SK-N-SH treated with all-trans-retinoic acid at 6 μM for 48 hours (cell line): Measurements from ENCODE around the gene TRIP4.

Source experiments
- ATAC-seq: fragments of 200-7000 bp; cut with Tn5 transposase; 3 replicates; pipeline ENCODE4 v1.9.1; 2020; ENCODE audit warnings: mild to moderate bottlenecking, moderate library complexity
- ARNTL ChIP-seq: fragments of 450-650 bp; formaldehyde crosslinking; IDR thresholded peaks from 2 replicates; pipeline ENCODE4 v1.5.0; 2020; ENCODE audit warnings: low read depth, mild to moderate bottlenecking, moderate library complexity, borderline replicate concordance
- BACH2 ChIP-seq: fragments of 250-450 bp; sonication (Bioruptor Pico); IDR thresholded peaks from 2 replicates; pipeline ENCODE4 v1.9.0; 2021; ENCODE audit warnings: mild to moderate bottlenecking, borderline replicate concordance
- CREB5 ChIP-seq: fragments of 250-450 bp; sonication (Bioruptor Pico); IDR thresholded peaks from 2 replicates; pipeline ENCODE4 v1.5.1; 2020; ENCODE audit warnings: low read depth, mild to moderate bottlenecking, moderate library complexity
- CSDC2 ChIP-seq: fragments of 250-450 bp; sonication (Bioruptor Pico); IDR thresholded peaks from 2 replicates; pipeline ENCODE4 v1.5.0; 2020; ENCODE audit warnings: mild to moderate bottlenecking, moderate library complexity
- ESRRG ChIP-seq: fragments of 250-450 bp; sonication (Bioruptor Pico); IDR thresholded peaks from 2 replicates; pipeline ENCODE4 v1.6.1; 2021; ENCODE audit warnings: mild to moderate bottlenecking
- GLIS3 ChIP-seq: fragments of 250-450 bp; sonication (Bioruptor Pico); IDR thresholded peaks from 2 replicates; pipeline ENCODE4 v1.5.0; 2020; ENCODE audit warnings: mild to moderate bottlenecking, moderate library complexity
- ISL1 ChIP-seq: fragments of 250-450 bp; sonication (Bioruptor Pico); IDR thresholded peaks from 2 replicates; pipeline ENCODE4 v2.1.2; 2022; ENCODE audit warnings: mild to moderate bottlenecking, moderate library complexity
- OSR1 ChIP-seq: fragments of 250-450 bp; sonication (Bioruptor Pico); IDR thresholded peaks from 2 replicates; pipeline ENCODE4 v1.8.0; 2022; ENCODE audit warnings: moderate library complexity, mild to moderate bottlenecking, inconsistent platforms
- PATZ1 ChIP-seq: fragments of 250-450 bp; sonication (Bioruptor Pico); IDR thresholded peaks from 2 replicates; pipeline ENCODE4 v1.8.0; 2020; ENCODE audit warnings: mild to moderate bottlenecking, moderate library complexity, borderline replicate concordance
- PPARA ChIP-seq: fragments of 250-450 bp; sonication (Bioruptor Pico); IDR thresholded peaks from 2 replicates; pipeline ENCODE4 v1.5.0; 2020; ENCODE audit warnings: mild to moderate bottlenecking, borderline replicate concordance
- RARB ChIP-seq: fragments of 250-450 bp; sonication (Bioruptor Pico); IDR thresholded peaks from 2 replicates; pipeline ENCODE4 v1.8.0; 2021; ENCODE audit warnings: mild to moderate bottlenecking, moderate library complexity
- SNAI2 ChIP-seq: fragments of 250-450 bp; sonication (Bioruptor Pico); IDR thresholded peaks from 2 replicates; pipeline ENCODE4 v1.5.0; 2020; ENCODE audit warnings: mild to moderate bottlenecking, moderate library complexity
- TCF4 ChIP-seq: fragments of 250-450 bp; sonication (Bioruptor Pico); IDR thresholded peaks from 2 replicates; pipeline ENCODE4 v1.8.0; 2021; ENCODE audit warnings: mild to moderate bottlenecking, moderate library complexity, borderline replicate concordance
- TOX ChIP-seq: fragments of 250-450 bp; sonication (Bioruptor Pico); IDR thresholded peaks from 2 replicates; pipeline ENCODE4 v1.8.0; 2021; ENCODE audit warnings: mild to moderate bottlenecking, moderate library complexity, borderline replicate concordance
- ZC3H10 ChIP-seq: fragments of 250-450 bp; sonication (Bioruptor Pico); IDR thresholded peaks from 2 replicates; pipeline ENCODE4 v1.5.1; 2021; ENCODE audit warnings: mild to moderate bottlenecking, moderate library complexity
- ZFP3 ChIP-seq: fragments of 250-450 bp; sonication (Bioruptor Pico); IDR thresholded peaks from 2 replicates; pipeline ENCODE4 v1.5.0; 2020; ENCODE audit warnings: mild to moderate bottlenecking, moderate library complexity
- ZFP30 ChIP-seq: fragments of 450-650 bp; formaldehyde crosslinking; IDR thresholded peaks from 2 replicates; pipeline ENCODE4 v1.5.0; 2022; ENCODE audit warnings: mild to moderate bottlenecking, moderate library complexity
- ZNF565 ChIP-seq: fragments of 450-650 bp; formaldehyde crosslinking; conservative IDR thresholded peaks from 2 replicates; pipeline ENCODE4 v1.5.0; 2020; ENCODE audit warnings: low read depth, mild to moderate bottlenecking, moderate library complexity
- ZNF70 ChIP-seq: fragments of 450-650 bp; formaldehyde crosslinking; IDR thresholded peaks from 2 replicates; pipeline ENCODE4 v1.5.0; 2020; ENCODE audit warnings: mild to moderate bottlenecking, moderate library complexity
- ZNF8 ChIP-seq: fragments of 450-650 bp; formaldehyde crosslinking; IDR thresholded peaks from 2 replicates; pipeline ENCODE4 v1.5.0; 2020; ENCODE audit warnings: mild to moderate bottlenecking, moderate library complexity
- TF ChIP-seq, protein P1 (sequence below): fragments of 250-450 bp; sonication (Bioruptor Pico); IDR thresholded peaks from 2 replicates; pipeline ENCODE4 v1.8.0; 2021; ENCODE audit warnings: low read depth, mild to moderate bottlenecking, moderate library complexity, borderline replicate concordance
- TF ChIP-seq, protein P2 (sequence below): fragments of 250-450 bp; sonication (Bioruptor Pico); IDR thresholded peaks from 2 replicates; pipeline ENCODE4 v1.5.1; 2021; ENCODE audit warnings: mild to moderate bottlenecking, moderate library complexity
- TF ChIP-seq, protein P3 (sequence below): fragments of 250-450 bp; sonication (Bioruptor Pico); IDR thresholded peaks from 2 replicates; pipeline ENCODE4 v1.5.0; 2020; ENCODE audit warnings: mild to moderate bottlenecking, moderate library complexity

TRIP4 gene

DNA sequence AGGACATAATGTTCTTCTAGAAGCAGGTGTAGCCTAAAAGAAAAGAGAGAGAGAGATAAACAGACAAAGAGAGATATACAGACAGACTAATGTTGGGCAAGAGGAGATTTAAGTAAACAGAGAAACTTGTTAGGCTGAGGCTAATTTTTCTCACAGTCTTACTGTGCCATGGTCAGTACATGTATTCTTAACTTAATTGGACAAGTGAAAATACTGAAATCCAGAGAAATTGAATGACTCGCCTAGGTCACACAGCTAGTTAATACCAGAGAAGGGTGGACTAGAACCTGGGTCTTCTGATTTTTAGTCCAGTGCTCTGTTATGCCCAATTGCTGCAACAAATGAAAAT lies 66.0 kb downstream of the TRIP4 start:
- no peak for ATAC-seq
- TF ChIP-seq ESRRG (CRISPR knock-in tag): no peak
- TF ChIP-seq, protein P1, sequence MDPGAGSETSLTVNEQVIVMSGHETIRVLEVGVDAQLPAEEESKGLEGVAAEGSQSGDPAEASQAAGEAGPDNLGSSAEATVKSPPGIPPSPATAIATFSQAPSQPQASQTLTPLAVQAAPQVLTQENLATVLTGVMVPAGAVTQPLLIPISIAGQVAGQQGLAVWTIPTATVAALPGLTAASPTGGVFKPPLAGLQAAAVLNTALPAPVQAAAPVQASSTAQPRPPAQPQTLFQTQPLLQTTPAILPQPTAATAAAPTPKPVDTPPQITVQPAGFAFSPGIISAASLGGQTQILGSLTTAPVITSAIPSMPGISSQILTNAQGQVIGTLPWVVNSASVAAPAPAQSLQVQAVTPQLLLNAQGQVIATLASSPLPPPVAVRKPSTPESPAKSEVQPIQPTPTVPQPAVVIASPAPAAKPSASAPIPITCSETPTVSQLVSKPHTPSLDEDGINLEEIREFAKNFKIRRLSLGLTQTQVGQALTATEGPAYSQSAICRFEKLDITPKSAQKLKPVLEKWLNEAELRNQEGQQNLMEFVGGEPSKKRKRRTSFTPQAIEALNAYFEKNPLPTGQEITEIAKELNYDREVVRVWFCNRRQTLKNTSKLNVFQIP (CRISPR knock-in tag): no peak
- TF ChIP-seq RARB: no peak
- TF ChIP-seq GLIS3 (CRISPR knock-in tag): no peak
- TF ChIP-seq ZNF565 (CRISPR knock-in tag): no peak
- TF ChIP-seq ZFP30: no peak
- no peak for TF ChIP-seq TOX (CRISPR knock-in tag)
- no peak for TF ChIP-seq PPARA (CRISPR knock-in tag)
- TF ChIP-seq BACH2 (CRISPR knock-in tag): no peak
- TF ChIP-seq ZNF70 (CRISPR knock-in tag): no peak

GRCh38 chr15:64454282-64454681 lies 66.6 kb downstream of the TRIP4 start:
- ATAC-seq: no peak
- TF ChIP-seq BACH2 (CRISPR knock-in tag) (no peak), TCF4 (no peak), PATZ1 (CRISPR knock-in tag) (no peak)

- TF ChIP-seq OSR1 (CRISPR knock-in tag): no peak
- no peak for TF ChIP-seq CSDC2 (CRISPR knock-in tag)
- TF ChIP-seq BACH2 (CRISPR knock-in tag): no peak
- TF ChIP-seq, protein P2, sequence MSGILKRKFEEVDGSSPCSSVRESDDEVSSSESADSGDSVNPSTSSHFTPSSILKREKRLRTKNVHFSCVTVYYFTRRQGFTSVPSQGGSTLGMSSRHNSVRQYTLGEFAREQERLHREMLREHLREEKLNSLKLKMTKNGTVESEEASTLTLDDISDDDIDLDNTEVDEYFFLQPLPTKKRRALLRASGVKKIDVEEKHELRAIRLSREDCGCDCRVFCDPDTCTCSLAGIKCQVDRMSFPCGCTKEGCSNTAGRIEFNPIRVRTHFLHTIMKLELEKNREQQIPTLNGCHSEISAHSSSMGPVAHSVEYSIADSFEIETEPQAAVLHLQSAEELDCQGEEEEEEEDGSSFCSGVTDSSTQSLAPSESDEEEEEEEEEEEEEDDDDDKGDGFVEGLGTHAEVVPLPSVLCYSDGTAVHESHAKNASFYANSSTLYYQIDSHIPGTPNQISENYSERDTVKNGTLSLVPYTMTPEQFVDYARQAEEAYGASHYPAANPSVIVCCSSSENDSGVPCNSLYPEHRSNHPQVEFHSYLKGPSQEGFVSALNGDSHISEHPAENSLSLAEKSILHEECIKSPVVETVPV (CRISPR knock-in tag): no peak
- no peak for TF ChIP-seq TCF4
- TF ChIP-seq ZFP3 (CRISPR knock-in tag): no peak
- no peak for TF ChIP-seq RARB
- TF ChIP-seq ZNF8 (CRISPR knock-in tag): no peak
- no peak for TF ChIP-seq ZFP30
- TF ChIP-seq CREB5 (CRISPR knock-in tag): no peak
- TF ChIP-seq ZC3H10: no peak
- no peak for TF ChIP-seq SNAI2 (CRISPR knock-in tag)
- TF ChIP-seq ARNTL (CRISPR knock-in tag): no peak
- no peak for TF ChIP-seq PPARA (CRISPR knock-in tag)
- TF ChIP-seq ZNF565 (CRISPR knock-in tag): no peak
- TF ChIP-seq ISL1 (CRISPR knock-in tag): no peak
- TF ChIP-seq, protein P3, sequence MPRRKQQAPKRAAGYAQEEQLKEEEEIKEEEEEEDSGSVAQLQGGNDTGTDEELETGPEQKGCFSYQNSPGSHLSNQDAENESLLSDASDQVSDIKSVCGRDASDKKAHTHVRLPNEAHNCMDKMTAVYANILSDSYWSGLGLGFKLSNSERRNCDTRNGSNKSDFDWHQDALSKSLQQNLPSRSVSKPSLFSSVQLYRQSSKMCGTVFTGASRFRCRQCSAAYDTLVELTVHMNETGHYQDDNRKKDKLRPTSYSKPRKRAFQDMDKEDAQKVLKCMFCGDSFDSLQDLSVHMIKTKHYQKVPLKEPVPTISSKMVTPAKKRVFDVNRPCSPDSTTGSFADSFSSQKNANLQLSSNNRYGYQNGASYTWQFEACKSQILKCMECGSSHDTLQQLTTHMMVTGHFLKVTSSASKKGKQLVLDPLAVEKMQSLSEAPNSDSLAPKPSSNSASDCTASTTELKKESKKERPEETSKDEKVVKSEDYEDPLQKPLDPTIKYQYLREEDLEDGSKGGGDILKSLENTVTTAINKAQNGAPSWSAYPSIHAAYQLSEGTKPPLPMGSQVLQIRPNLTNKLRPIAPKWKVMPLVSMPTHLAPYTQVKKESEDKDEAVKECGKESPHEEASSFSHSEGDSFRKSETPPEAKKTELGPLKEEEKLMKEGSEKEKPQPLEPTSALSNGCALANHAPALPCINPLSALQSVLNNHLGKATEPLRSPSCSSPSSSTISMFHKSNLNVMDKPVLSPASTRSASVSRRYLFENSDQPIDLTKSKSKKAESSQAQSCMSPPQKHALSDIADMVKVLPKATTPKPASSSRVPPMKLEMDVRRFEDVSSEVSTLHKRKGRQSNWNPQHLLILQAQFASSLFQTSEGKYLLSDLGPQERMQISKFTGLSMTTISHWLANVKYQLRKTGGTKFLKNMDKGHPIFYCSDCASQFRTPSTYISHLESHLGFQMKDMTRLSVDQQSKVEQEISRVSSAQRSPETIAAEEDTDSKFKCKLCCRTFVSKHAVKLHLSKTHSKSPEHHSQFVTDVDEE (CRISPR knock-in tag): no peak
- ATAC-seq: no peak
These were observed 68.3 kb downstream of the TRIP4 start for GRCh38 chr15:64455961-64456371.
